ENCODE data around the gene CACNA1C.

Gene CACNA1C

GRCh38 chr12:2575245-2575644, 522.5 kb downstream of the CACNA1C start:
- ChIA-PET POLR2A (ENCODE audit: low non-redundant PET) (no interaction called here), CTCF (no interaction called here)
- no peak for DNase-seq (ENCODE audit: low spot score)
- no peak overlapping the region for H3K27ac ChIP-seq
- no peak for TF ChIP-seq CTCF (conservative IDR thresholded peaks at IDR 0.05; ENCODE audit: low read depth)

GRCh38 chr12:2578211-2578610, 525.4 kb downstream of the CACNA1C start:
- ChIA-PET CTCF (no interaction called here), POLR2A (ENCODE audit: low non-redundant PET) (no interaction called here)
- no peak for DNase-seq (ENCODE audit: low spot score)
- no peak overlapping the region for H3K27ac ChIP-seq
- no peak for TF ChIP-seq CTCF (conservative IDR thresholded peaks at IDR 0.05; ENCODE audit: low read depth)

- ChIA-PET CTCF (no interaction called here), POLR2A (ENCODE audit: low non-redundant PET) (no interaction called here)
- DNase-seq (ENCODE audit: low spot score), result no peak
- no peak for TF ChIP-seq CTCF (conservative IDR thresholded peaks at IDR 0.05; ENCODE audit: low read depth)
- no peak overlapping the region for H3K27ac ChIP-seq
Observed at GRCh38 chr12:2578772-2579171, 526.0 kb downstream of the CACNA1C start.

GRCh38 chr12:2580821-2581220, 528.0 kb downstream of the CACNA1C start:
- POLR2A ChIA-PET (ENCODE audit: low non-redundant PET), result no interaction called here

GRCh38 chr12:2581293-2582045, 528.7 kb downstream of the CACNA1C start:
- H3K27ac ChIP-seq, result no peak overlapping the region
- TF ChIP-seq CTCF (conservative IDR thresholded peaks at IDR 0.05; ENCODE audit: low read depth), result no peak
- CTCF ChIA-PET, result interaction anchor here (0.6 to 1.3 kb wide), 4 partner anchors 22 to 524 kb away, joined by 3 to 5 read pairs (median 4); no protein-coding TSS in a partner anchor
- POLR2A ChIA-PET (ENCODE audit: low non-redundant PET), result no interaction called here
- DNase-seq (ENCODE audit: low spot score), result no peak

More at GRCh38 chr12:2580821-2581220, 528.0 kb downstream of the CACNA1C start:
- H3K27ac ChIP-seq, result no peak overlapping the region
- DNase-seq (ENCODE audit: low spot score), result no peak
- TF ChIP-seq CTCF (conservative IDR thresholded peaks at IDR 0.05; ENCODE audit: low read depth), result no peak
- CTCF ChIA-PET, result interaction anchor here (0.6 kb wide), 1 partner anchor 184 kb away, joined by 5 read pairs; no protein-coding TSS in a partner anchor

GRCh38 chr12:2582631-2583030, 529.8 kb downstream of the CACNA1C start:
- TF ChIP-seq CTCF (conservative IDR thresholded peaks at IDR 0.05; ENCODE audit: low read depth), result no peak

More at GRCh38 chr12:2582631-2583030, 529.8 kb downstream of the CACNA1C start:
- CTCF ChIA-PET, result interaction anchor here (0.5 to 2.0 kb wide), 16 partner anchors 9 to 939 kb away, joined by 3 to 13 read pairs (median 4); no protein-coding TSS in a partner anchor
- POLR2A ChIA-PET (ENCODE audit: low non-redundant PET), result no interaction called here
- no peak for DNase-seq (ENCODE audit: low spot score)
- H3K27ac ChIP-seq, result no peak overlapping the region

All from RWPE1 (cell line).